ENCODE data around the gene VPS37D.

The VPS37D gene

GRCh38 chr7:73633844-73634243 is 33.8 kb upstream of the VPS37D start:
- no peaks in the 10 kb centered on the region for H3K9me3 ChIP-seq (ENCODE audit: control extremely low read depth in 1 of 5, control insufficient read depth in 4 of 5, insufficient read depth in 2 of 5, low read depth in 1 of 5, low read length in 4 of 5)
- DNase-seq, result no peak
- H3K27me3 ChIP-seq (replicated peaks in 2 of 5; ENCODE audit: control insufficient read depth in 4 of 5, insufficient read depth in 5 of 5, low read length in 4 of 5), result peaks cover 0 to 56% (median 12%) of the 10 kb centered on the region in 5 experiments
- no peaks in the 10 kb centered on the region for H3K36me3 ChIP-seq (ENCODE audit: control insufficient read depth in 4 of 4, insufficient read depth in 4 of 4, low read length in 3 of 4)
- CTCF ChIA-PET, result interaction anchor here (0.6 to 1.5 kb wide), 3 partner anchors 9 to 182 kb away, joined by 3 to 4 read pairs (median 3); no protein-coding TSS in a partner anchor
- 91% methylated on average over 7 of the region's 8 CpGs for WGBS (ENCODE audit: insufficient coverage)
- peaks cover 0 to 4% (median 0%) of the 10 kb centered on the region in 4 experiments for H3K4me1 ChIP-seq (ENCODE audit: control extremely low read depth in 1 of 4, control insufficient read depth in 4 of 4, insufficient read depth in 4 of 4, low read length in 3 of 4)
- POLR2A ChIA-PET, result no interaction called here
- H3K4me3 ChIP-seq (ENCODE audit: control insufficient read depth in 1 of 7, extremely low read depth in 1 of 7, insufficient read depth in 4 of 7, low read depth in 2 of 7, low read length in 6 of 7), result no peak overlapping the region
- H3K27ac ChIP-seq (ENCODE audit: insufficient read depth in 1 of 2, low read depth in 1 of 2, low read length in 2 of 2, poor library complexity in 1 of 2, severe bottlenecking in 2 of 2), result no peak overlapping the region

GRCh38 chr7:73635428-73636200 is 32.0 kb upstream of the VPS37D start:
- Histone ChIP-seq H3K9me3 (ENCODE audit: control extremely low read depth in 1 of 5, control insufficient read depth in 4 of 5, insufficient read depth in 2 of 5, low read depth in 1 of 5, low read length in 4 of 5) (peaks cover 0 to under 1% (median 0%) of the 10 kb centered on the region in 5 experiments), H3K27ac (ENCODE audit: insufficient read depth in 1 of 2, low read depth in 1 of 2, low read length in 2 of 2, poor library complexity in 1 of 2, severe bottlenecking in 2 of 2) (no peak overlapping the region), H3K4me1 (ENCODE audit: control extremely low read depth in 1 of 4, control insufficient read depth in 4 of 4, insufficient read depth in 4 of 4, low read length in 3 of 4) (peaks cover 0 to 6% (median 0%) of the 10 kb centered on the region in 4 experiments), H3K27me3 (replicated peaks in 2 of 5; ENCODE audit: control insufficient read depth in 4 of 5, insufficient read depth in 5 of 5, low read length in 4 of 5) (peaks cover 0 to 50% (median 8%) of the 10 kb centered on the region in 5 experiments), H3K36me3 (ENCODE audit: control insufficient read depth in 4 of 4, insufficient read depth in 4 of 4, low read length in 3 of 4) (no peaks in the 10 kb centered on the region), H3K4me3 (ENCODE audit: control insufficient read depth in 1 of 7, extremely low read depth in 1 of 7, insufficient read depth in 4 of 7, low read depth in 2 of 7, low read length in 6 of 7) (no peak overlapping the region)
- no peak for DNase-seq
- ChIA-PET CTCF (interaction anchor here (1.6 kb wide), 1 partner anchor 24 kb away, joined by 4 read pairs; no protein-coding TSS in a partner anchor), POLR2A (no interaction called here)
- 95% methylated on average over 8 of the region's 8 CpGs for WGBS (ENCODE audit: insufficient coverage)

DNA sequence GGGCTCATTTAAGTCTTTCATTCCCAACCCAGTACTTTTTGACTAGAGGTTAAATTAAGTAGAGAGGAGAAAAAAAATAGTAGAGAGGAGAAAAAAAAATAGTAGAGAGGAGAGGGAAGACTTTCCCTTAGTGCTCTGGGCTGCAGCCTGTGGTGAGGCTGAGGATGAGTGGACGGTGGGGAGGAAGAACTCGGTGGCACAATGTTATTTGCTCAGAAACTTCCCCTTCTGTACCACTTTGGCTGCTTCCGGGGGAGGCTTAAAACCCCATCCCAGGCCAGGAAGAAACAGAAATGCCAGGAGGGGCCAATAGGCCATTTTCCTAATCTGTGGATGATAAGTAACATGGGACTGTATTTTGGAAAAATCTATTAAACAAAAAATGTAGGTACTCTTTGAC is 28.7 kb upstream of the VPS37D start:
- Histone ChIP-seq H3K27ac (ENCODE audit: insufficient read depth in 1 of 2, low read depth in 1 of 2, low read length in 2 of 2, poor library complexity in 1 of 2, severe bottlenecking in 2 of 2) (no peak overlapping the region), H3K4me3 (ENCODE audit: control insufficient read depth in 1 of 7, extremely low read depth in 1 of 7, insufficient read depth in 4 of 7, low read depth in 2 of 7, low read length in 6 of 7) (no peak overlapping the region), H3K9me3 (ENCODE audit: control extremely low read depth in 1 of 5, control insufficient read depth in 4 of 5, insufficient read depth in 2 of 5, low read depth in 1 of 5, low read length in 4 of 5) (peaks cover 0 to 17% (median 9%) of the 10 kb centered on the region in 5 experiments), H3K27me3 (replicated peaks in 2 of 5; ENCODE audit: control insufficient read depth in 4 of 5, insufficient read depth in 5 of 5, low read length in 4 of 5) (peaks cover 0 to 55% (median 4%) of the 10 kb centered on the region in 5 experiments), H3K36me3 (ENCODE audit: control insufficient read depth in 4 of 4, insufficient read depth in 4 of 4, low read length in 3 of 4) (no peaks in the 10 kb centered on the region), H3K4me1 (ENCODE audit: control extremely low read depth in 1 of 4, control insufficient read depth in 4 of 4, insufficient read depth in 4 of 4, low read length in 3 of 4) (peaks cover 0 to 6% (median 0%) of the 10 kb centered on the region in 4 experiments)
- WGBS (ENCODE audit: insufficient coverage), result 0% methylated on average over 1 of the region's 3 CpGs
- DNase-seq, result no peak
- POLR2A ChIA-PET, result no interaction called here
- CTCF ChIA-PET, result interaction anchor here (1.1 kb wide), 1 partner anchor 32 kb away, joined by 5 read pairs; no protein-coding TSS in a partner anchor

GRCh38 chr7:73642834-73643233 is 24.8 kb upstream of the VPS37D start:
- Histone ChIP-seq H3K4me3 (ENCODE audit: control insufficient read depth in 1 of 7, extremely low read depth in 1 of 7, insufficient read depth in 4 of 7, low read depth in 2 of 7, low read length in 6 of 7) (no peak overlapping the region), H3K4me1 (ENCODE audit: control extremely low read depth in 1 of 4, control insufficient read depth in 4 of 4, insufficient read depth in 4 of 4, low read length in 3 of 4) (peaks cover 0 to 2% (median 2%) of the 10 kb centered on the region in 4 experiments), H3K9me3 (ENCODE audit: control extremely low read depth in 1 of 5, control insufficient read depth in 4 of 5, insufficient read depth in 2 of 5, low read depth in 1 of 5, low read length in 4 of 5) (peaks cover 0 to 17% (median 9%) of the 10 kb centered on the region in 5 experiments), H3K27ac (ENCODE audit: insufficient read depth in 1 of 2, low read depth in 1 of 2, low read length in 2 of 2, poor library complexity in 1 of 2, severe bottlenecking in 2 of 2) (no peak overlapping the region), H3K36me3 (ENCODE audit: control insufficient read depth in 4 of 4, insufficient read depth in 4 of 4, low read length in 3 of 4) (no peaks in the 10 kb centered on the region), H3K27me3 (replicated peaks in 2 of 5; ENCODE audit: control insufficient read depth in 4 of 5, insufficient read depth in 5 of 5, low read length in 4 of 5) (peaks cover 4 to 66% (median 16%) of the 10 kb centered on the region in 5 experiments)
- no peak for DNase-seq
- CTCF ChIA-PET, result interaction anchor here (1.0 to 1.7 kb wide), 3 partner anchors 9 to 14 kb away, joined by 3 to 8 read pairs (median 3); no protein-coding TSS in a partner anchor
- 100% methylated on average over 1 of the region's 2 CpGs for WGBS (ENCODE audit: insufficient coverage)
- POLR2A ChIA-PET, result no interaction called here

DNA sequence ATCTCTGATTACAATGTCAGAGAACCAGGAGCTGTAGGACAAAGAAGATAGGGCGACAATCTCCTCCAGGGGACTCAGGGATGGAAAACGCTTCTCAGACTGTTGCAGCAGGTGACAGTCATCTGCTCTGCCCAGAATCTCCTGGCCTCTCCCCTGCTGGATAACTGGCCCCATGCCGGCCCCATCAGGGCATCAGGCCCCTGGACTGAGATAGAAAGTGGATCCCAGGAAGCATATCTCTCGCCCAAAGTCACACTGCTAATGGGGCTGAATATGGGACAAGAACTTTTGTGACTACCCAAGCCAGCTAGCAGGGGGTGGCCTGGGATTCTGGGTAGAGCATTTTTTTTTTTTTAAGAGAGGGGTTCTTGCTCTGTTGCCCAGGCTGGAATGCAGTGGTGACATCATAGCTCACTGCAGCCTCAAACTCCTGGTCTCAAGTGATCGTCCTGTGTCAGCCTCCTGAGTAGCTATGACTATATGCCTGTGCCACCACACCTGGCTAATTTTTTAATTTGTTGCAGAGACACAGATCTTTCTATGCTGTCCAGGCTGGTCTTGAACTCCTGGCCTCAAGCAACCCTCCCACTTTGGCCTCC is 22.8 kb upstream of the VPS37D start:
- POLR2A ChIA-PET, result interaction anchor here (0.7 kb wide), 1 partner anchor 63 kb away, joined by 3 read pairs; no protein-coding TSS in a partner anchor
- peaks cover 0 to 10% (median 6%) of the 10 kb centered on the region in 4 experiments for H3K4me1 ChIP-seq (ENCODE audit: control extremely low read depth in 1 of 4, control insufficient read depth in 4 of 4, insufficient read depth in 4 of 4, low read length in 3 of 4)
- WGBS (ENCODE audit: insufficient coverage), result 68% methylated on average over 3 of the region's 5 CpGs
- H3K36me3 ChIP-seq (ENCODE audit: control insufficient read depth in 4 of 4, insufficient read depth in 4 of 4, low read length in 3 of 4), result no peaks in the 10 kb centered on the region
- no peak for DNase-seq
- H3K4me3 ChIP-seq (ENCODE audit: control insufficient read depth in 1 of 7, extremely low read depth in 1 of 7, insufficient read depth in 4 of 7, low read depth in 2 of 7, low read length in 6 of 7), result no peak overlapping the region
- no peak overlapping the region for H3K27ac ChIP-seq (ENCODE audit: insufficient read depth in 1 of 2, low read depth in 1 of 2, low read length in 2 of 2, poor library complexity in 1 of 2, severe bottlenecking in 2 of 2)
- H3K27me3 ChIP-seq (replicated peaks in 2 of 5; ENCODE audit: control insufficient read depth in 4 of 5, insufficient read depth in 5 of 5, low read length in 4 of 5), result peaks cover 8 to 84% (median 16%) of the 10 kb centered on the region in 5 experiments
- H3K9me3 ChIP-seq (ENCODE audit: control extremely low read depth in 1 of 5, control insufficient read depth in 4 of 5, insufficient read depth in 2 of 5, low read depth in 1 of 5, low read length in 4 of 5), result peaks cover 0 to 17% (median 9%) of the 10 kb centered on the region in 5 experiments
- CTCF ChIA-PET, result interaction anchor here (1.1 to 3.1 kb wide), 2 partner anchors 16 to 81 kb away, joined by 3 to 20 read pairs; no protein-coding TSS in a partner anchor

DNA sequence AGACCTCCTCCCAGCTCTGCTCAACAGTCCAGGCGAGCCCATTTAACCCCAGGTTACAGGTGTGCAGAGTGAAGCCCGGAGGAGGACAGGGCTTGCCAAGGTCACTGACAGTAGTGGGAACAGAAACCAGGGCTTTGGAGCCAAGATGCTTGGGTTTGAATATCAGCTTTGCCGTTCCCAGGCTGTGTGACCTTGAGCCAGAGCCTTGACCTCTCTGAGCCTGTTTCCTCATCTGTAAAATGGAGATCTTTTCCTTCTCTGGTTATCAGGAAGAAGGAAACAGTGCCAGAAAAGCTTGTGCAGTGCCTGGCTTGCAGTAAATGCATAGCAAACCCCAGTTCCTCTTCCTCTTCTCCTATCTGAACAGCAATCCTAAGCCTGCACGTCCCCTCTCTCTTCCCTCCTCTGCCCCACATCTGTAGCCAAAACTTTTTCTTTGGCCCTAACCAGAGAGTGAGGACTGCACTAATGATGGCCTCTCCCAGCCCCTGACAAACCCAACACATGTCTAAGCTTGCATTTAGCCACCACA is 21.9 kb upstream of the VPS37D start:
- peak in 2 of 3 donors; percentile 26 to 29 for DNase-seq
- Histone ChIP-seq H3K27ac (ENCODE audit: insufficient read depth in 1 of 2, low read depth in 1 of 2, low read length in 2 of 2, poor library complexity in 1 of 2, severe bottlenecking in 2 of 2) (no peak overlapping the region), H3K36me3 (ENCODE audit: control insufficient read depth in 4 of 4, insufficient read depth in 4 of 4, low read length in 3 of 4) (no peaks in the 10 kb centered on the region), H3K4me3 (ENCODE audit: control insufficient read depth in 1 of 7, extremely low read depth in 1 of 7, insufficient read depth in 4 of 7, low read depth in 2 of 7, low read length in 6 of 7) (no peak overlapping the region), H3K27me3 (replicated peaks in 2 of 5; ENCODE audit: control insufficient read depth in 4 of 5, insufficient read depth in 5 of 5, low read length in 4 of 5) (peaks cover 8 to 93% (median 17%) of the 10 kb centered on the region in 5 experiments), H3K4me1 (ENCODE audit: control extremely low read depth in 1 of 4, control insufficient read depth in 4 of 4, insufficient read depth in 4 of 4, low read length in 3 of 4) (peaks cover 0 to 13% (median 9%) of the 10 kb centered on the region in 4 experiments), H3K9me3 (ENCODE audit: control extremely low read depth in 1 of 5, control insufficient read depth in 4 of 5, insufficient read depth in 2 of 5, low read depth in 1 of 5, low read length in 4 of 5) (peaks cover 0 to 16% (median 9%) of the 10 kb centered on the region in 5 experiments)
- ChIA-PET CTCF (interaction anchor here (0.8 to 3.1 kb wide), 6 partner anchors 9 to 66 kb away, joined by 3 to 20 read pairs (median 4); no protein-coding TSS in a partner anchor), POLR2A (no interaction called here)
- WGBS (ENCODE audit: insufficient coverage), result 78% methylated on average over 3 of the region's 4 CpGs

Data from common myeloid progenitor, CD34-positive (primary cell).